ENCODE results near the gene SPATA32.

The SPATA32 gene

DNA sequence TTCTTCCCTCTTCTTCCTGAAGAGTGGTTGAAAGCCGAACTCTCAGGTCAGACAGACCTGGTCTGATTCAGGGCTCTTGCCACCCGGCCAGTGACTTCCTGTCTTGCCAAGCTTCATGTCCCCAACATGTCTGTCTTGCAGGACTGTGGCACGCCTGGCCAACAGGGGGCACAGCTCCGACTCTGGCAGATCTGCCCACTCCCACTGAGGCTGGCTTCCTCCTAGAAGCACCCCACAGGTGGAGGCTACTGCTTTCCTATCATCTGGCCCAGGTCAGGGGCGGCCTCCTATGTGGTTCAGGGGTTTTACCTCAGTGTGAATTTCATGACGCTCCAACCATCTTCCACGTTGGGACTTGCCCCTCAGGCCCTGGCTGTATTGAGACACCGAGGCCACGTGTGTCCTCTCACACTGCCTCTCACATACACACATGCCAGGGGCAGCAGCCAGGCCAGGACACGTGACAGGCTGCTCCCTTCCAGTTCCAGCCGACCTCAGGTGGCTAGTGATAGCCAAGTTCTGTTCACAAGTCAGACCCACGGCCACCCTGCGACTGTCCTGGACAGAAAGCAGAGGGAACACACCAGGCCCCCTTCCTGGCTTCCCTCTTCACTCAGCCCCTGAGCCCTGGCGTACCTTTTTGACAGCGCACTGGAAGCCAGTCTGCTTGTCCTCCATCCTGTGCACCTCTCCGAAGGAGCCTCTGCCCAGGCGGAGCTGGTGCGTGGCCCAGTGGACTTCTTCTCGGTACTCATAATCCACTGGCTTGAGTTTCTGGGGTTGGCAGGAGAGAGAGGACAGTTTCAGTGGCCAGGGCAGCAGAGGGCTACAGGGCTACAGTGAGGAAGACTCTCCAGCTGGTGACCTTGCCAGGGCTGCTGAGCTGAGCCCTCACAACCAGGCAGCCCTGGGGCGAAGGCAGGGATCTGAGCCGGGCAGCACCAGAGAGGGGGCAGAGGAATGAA lies 22.6 kb upstream of the SPATA32 start:
- Histone ChIP-seq H3K4me1 (peaks cover 31% of the 10 kb centered on the region), H3K36me3 (peaks cover 37% of the 10 kb centered on the region), H3K27me3 (no peaks in the 10 kb centered on the region), H3K9me3 (no peaks in the 10 kb centered on the region), H3K4me3 (ENCODE audit: low read depth, low read length) (no peak overlapping the region)
- DNase-seq, result no peak
- TF ChIP-seq, protein P1, sequence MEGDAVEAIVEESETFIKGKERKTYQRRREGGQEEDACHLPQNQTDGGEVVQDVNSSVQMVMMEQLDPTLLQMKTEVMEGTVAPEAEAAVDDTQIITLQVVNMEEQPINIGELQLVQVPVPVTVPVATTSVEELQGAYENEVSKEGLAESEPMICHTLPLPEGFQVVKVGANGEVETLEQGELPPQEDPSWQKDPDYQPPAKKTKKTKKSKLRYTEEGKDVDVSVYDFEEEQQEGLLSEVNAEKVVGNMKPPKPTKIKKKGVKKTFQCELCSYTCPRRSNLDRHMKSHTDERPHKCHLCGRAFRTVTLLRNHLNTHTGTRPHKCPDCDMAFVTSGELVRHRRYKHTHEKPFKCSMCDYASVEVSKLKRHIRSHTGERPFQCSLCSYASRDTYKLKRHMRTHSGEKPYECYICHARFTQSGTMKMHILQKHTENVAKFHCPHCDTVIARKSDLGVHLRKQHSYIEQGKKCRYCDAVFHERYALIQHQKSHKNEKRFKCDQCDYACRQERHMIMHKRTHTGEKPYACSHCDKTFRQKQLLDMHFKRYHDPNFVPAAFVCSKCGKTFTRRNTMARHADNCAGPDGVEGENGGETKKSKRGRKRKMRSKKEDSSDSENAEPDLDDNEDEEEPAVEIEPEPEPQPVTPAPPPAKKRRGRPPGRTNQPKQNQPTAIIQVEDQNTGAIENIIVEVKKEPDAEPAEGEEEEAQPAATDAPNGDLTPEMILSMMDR (IDR thresholded peaks at IDR 0.05; ENCODE audit: low read depth, low read length), result peak; percentile 24

DNA sequence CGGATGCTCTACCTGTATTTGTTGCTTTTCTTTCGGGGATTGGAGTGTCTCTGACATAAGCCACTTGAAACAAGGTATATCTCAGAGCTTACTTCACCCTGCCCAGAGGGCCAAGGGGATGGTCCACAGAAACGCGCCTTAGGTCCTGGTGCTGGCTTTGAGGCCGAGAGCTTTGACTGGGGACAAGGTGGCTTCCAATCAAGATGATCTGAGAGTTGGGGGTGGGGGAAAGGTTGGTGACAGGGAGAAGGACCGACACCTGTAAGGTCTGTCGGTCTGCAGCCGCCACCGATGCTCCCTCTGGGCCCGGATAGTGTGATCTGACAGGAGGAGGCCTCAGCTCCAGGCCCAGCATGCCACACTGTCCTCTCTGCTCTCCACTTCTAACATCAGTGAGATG lies 21.8 kb upstream of the SPATA32 start:
- TF ChIP-seq, protein P1 (IDR thresholded peaks at IDR 0.05; ENCODE audit: low read depth, low read length), result no peak
- Histone ChIP-seq H3K36me3 (peaks cover 33% of the 10 kb centered on the region), H3K4me1 (peaks cover 23% of the 10 kb centered on the region)

DNA sequence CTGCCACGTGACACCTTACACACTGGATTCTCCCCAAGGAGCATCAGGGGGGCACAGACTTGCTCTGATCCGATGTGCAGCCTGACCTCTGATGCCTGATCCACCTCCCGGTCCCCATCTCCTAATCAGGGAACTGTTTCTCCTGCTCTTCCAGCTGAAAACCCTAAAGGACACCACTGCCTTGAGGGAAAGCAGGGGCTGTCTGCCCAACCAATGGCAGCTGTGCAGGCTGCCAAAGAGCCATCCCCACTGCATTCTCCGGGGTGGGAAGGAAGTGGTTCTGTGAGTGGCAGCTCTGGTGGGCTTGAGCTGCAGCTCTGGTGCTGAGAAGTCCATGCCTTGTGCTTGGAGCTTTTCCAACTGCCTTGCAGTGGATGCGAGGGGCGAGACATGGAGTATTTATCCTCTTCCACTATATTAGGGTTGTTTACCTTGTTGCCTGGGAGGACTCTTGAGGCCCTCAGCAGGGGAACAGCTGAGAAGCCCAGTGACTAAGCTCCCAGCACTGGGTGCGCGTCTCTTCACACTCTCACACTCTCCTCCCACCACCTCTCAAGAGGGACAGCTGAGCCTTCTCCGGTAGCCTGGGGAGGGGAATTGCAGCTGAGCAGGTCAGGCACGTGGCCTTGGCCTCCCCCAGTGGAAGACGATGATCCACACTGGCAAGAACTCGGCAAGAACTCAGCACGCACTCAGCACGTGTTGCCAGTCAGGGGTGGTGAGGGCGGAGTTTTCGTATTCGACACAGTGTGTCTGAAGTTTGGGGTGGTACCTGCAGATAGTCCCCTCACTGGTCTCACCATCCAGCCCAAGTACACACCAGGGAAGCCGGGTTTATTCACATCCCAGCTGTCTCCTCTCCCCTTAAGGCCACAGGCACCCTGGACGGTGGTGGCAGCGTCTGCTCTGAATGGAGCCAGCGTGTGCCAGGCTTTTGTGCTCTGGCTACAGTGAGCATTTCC lies 21.1 kb upstream of the SPATA32 start:
- H3K9me3 ChIP-seq, result no peaks in the 10 kb centered on the region
- no peak overlapping the region for H3K4me3 ChIP-seq (ENCODE audit: low read depth, low read length)
- H3K4me1 ChIP-seq, result peaks cover 17% of the 10 kb centered on the region
- peaks cover 33% of the 10 kb centered on the region for H3K36me3 ChIP-seq
- TF ChIP-seq, protein P1 (IDR thresholded peaks at IDR 0.05; ENCODE audit: low read depth, low read length), result no peak
- no peak for DNase-seq
- no peaks in the 10 kb centered on the region for H3K27me3 ChIP-seq

More for the DNA sequence above, 21.8 kb upstream of the SPATA32 start:
- DNase-seq, result no peak
- Histone ChIP-seq H3K27me3 (no peaks in the 10 kb centered on the region), H3K9me3 (no peaks in the 10 kb centered on the region), H3K4me3 (ENCODE audit: low read depth, low read length) (no peak overlapping the region)

DNA sequence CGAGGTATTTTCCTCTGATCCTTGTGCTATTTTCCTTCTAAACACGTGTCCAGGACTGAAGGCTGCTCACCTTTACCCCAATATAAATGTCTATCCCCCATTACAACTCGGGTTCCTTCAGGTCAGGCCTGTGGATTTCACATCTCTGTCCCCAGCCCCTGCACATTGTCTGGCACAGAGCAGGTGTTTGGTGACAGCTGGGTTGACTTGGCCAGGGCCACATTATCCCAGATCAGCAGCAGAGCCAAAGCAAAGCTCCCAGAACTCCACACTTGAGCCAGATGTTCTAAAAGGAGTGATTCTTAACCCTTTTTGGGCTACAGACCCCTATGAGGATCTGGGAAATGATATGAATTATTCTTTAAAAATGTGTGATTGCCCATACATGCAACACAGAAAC lies 18.0 kb upstream of the SPATA32 start:
- peaks cover 18% of the 10 kb centered on the region for H3K36me3 ChIP-seq
- peaks cover 8% of the 10 kb centered on the region for H3K4me1 ChIP-seq
- DNase-seq, result no peak
- H3K4me3 ChIP-seq (ENCODE audit: low read depth, low read length), result no peak overlapping the region
- H3K9me3 ChIP-seq, result no peaks in the 10 kb centered on the region
- no peaks in the 10 kb centered on the region for H3K27me3 ChIP-seq
- TF ChIP-seq, protein P1 (IDR thresholded peaks at IDR 0.05; ENCODE audit: low read depth, low read length), result no peak

DNA sequence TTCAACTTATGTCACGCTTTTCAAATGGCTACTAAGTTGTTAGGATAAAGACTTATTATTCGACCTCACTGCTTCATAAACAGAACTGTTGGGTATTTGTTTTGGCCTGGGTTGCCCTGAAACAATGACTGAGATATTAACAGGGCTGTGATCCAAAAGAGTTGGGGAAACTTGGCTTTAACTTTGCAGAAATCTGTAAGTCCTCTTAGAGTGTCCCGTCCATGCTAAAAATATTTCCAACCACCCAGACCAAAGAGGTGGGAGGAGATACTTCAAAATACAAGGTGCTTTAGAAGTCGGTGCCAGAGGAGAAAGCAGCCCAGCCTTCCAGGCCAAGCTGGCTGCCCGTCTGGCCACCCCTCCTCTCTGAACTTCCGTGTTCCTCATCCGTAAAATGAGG lies 16.1 kb upstream of the SPATA32 start:
- Histone ChIP-seq H3K4me1 (peaks cover 13% of the 10 kb centered on the region), H3K9me3 (no peaks in the 10 kb centered on the region), H3K36me3 (peaks cover 17% of the 10 kb centered on the region), H3K27me3 (no peaks in the 10 kb centered on the region), H3K4me3 (ENCODE audit: low read depth, low read length) (no peak overlapping the region)
- DNase-seq, result no peak
- TF ChIP-seq, protein P1 (IDR thresholded peaks at IDR 0.05; ENCODE audit: low read depth, low read length), result no peak

Data from BE2C (cell line).